Measurements from ENCODE around the gene SLC38A10. TPM values are rescaled to one million over a fixed set of nuclear protein-coding genes. Genes with fewer than 3 reads are reported as not detected.

Gene SLC38A10
- total RNA-seq, 1 donor from 2014 or later, result 261 TPM

GRCh38 chr17:81332914-81333528, 37.9 kb upstream of the SLC38A10 start:
- DNase-seq (ENCODE audit: low spot score in 2 of 2), result no peak
- Histone ChIP-seq H3K36me3 (no peaks in the 10 kb centered on the region), H3K4me3 (no peak overlapping the region), H3K9me3 (no peaks in the 10 kb centered on the region), H3K27me3 (no peaks in the 10 kb centered on the region), H3K4me1 (peaks cover 0 to 7% of the 10 kb centered on the region in 2 donors), H3K27ac (no peak overlapping the region)
- TF ChIP-seq CTCF (IDR thresholded peaks at IDR 0.05), result no peak
- intact Hi-C loops (cut with DNase I), result no loop called here

GRCh38 chr17:81332118-81332834, 37.2 kb upstream of the SLC38A10 start:
- TF ChIP-seq CTCF (IDR thresholded peaks at IDR 0.05), result no peak
- intact Hi-C loops (cut with DNase I), result no loop called here
- H3K9me3 ChIP-seq, result no peaks in the 10 kb centered on the region
- peaks cover 0 to 7% of the 10 kb centered on the region in 2 donors for H3K4me1 ChIP-seq
- H3K4me3 ChIP-seq, result no peak overlapping the region
- DNase-seq (ENCODE audit: low spot score in 2 of 2), result no peak
- H3K27ac ChIP-seq, result no peak overlapping the region
- no peaks in the 10 kb centered on the region for H3K36me3 ChIP-seq
- H3K27me3 ChIP-seq, result no peaks in the 10 kb centered on the region

GRCh38 chr17:81331527-81332043, 36.5 kb upstream of the SLC38A10 start:
- intact Hi-C loops (cut with DNase I), result no loop called here
- TF ChIP-seq CTCF (IDR thresholded peaks at IDR 0.05), result no peak

GRCh38 chr17:81330884-81331245, 35.8 kb upstream of the SLC38A10 start:
- intact Hi-C loops (cut with DNase I), result no loop called here
- peaks cover 0 to 7% of the 10 kb centered on the region in 2 donors for H3K4me1 ChIP-seq

More at GRCh38 chr17:81331527-81332043, 36.5 kb upstream of the SLC38A10 start:
- H3K27me3 ChIP-seq, result no peaks in the 10 kb centered on the region
- no peak for DNase-seq (ENCODE audit: low spot score in 2 of 2)
- H3K4me1 ChIP-seq, result peaks cover 0 to 7% of the 10 kb centered on the region in 2 donors
- no peak overlapping the region for H3K27ac ChIP-seq
- no peak overlapping the region for H3K4me3 ChIP-seq
- H3K9me3 ChIP-seq, result no peaks in the 10 kb centered on the region
- no peaks in the 10 kb centered on the region for H3K36me3 ChIP-seq

More at GRCh38 chr17:81330884-81331245, 35.8 kb upstream of the SLC38A10 start:
- no peaks in the 10 kb centered on the region for H3K36me3 ChIP-seq
- no peaks in the 10 kb centered on the region for H3K27me3 ChIP-seq
- no peaks in the 10 kb centered on the region for H3K9me3 ChIP-seq
- TF ChIP-seq CTCF (IDR thresholded peaks at IDR 0.05), result no peak
- no peak for DNase-seq (ENCODE audit: low spot score in 2 of 2)
- no peak overlapping the region for H3K4me3 ChIP-seq
- no peak overlapping the region for H3K27ac ChIP-seq

Data from ascending aorta (tissue), 2 donors.